ENCODE data around the gene COBL.

GRCh38 chr7:51160411-51160810, 156.2 kb downstream of the COBL start:
- TF ChIP-seq POLR2AphosphoS5 (IDR thresholded peaks at IDR 0.05; ENCODE audit: low read depth, low read length) (no peak), POLR2A (IDR thresholded peaks at IDR 0.05; ENCODE audit: low read depth, low read length) (no peak)

All from GM12892 (cell line).